HPDE6-E6E7 (cell line): Measurements from ENCODE around the gene PHYHD1.

ENCODE experiments used
- DNase-seq: peaks from one replicate; pipeline ENCODE4 v3.0.0; 2011; ENCODE audit warnings: missing footprints; ENCODE audit errors: extremely low spot score

PHYHD1 gene

DNA sequence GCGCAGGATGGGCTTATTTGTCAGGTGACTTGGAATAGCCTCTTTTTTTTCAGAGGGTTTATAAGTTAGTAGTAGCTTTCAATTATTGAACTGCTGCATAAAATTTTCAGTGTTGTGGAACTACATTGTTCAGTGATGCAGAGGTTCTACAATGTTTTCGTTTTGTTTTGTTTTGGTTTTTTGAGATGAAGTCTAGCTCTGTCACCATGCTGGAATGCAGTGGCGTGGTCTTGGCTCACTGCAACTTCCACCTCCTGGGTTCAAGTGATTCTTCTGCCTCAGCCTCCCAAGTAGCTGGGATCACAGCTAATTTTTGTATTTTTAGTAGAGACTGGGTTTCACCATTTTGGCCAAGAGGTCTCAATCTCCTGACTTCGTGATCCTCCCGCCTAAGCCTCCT lies 48.7 kb downstream of the PHYHD1 start:
- no peak for DNase-seq

DNA sequence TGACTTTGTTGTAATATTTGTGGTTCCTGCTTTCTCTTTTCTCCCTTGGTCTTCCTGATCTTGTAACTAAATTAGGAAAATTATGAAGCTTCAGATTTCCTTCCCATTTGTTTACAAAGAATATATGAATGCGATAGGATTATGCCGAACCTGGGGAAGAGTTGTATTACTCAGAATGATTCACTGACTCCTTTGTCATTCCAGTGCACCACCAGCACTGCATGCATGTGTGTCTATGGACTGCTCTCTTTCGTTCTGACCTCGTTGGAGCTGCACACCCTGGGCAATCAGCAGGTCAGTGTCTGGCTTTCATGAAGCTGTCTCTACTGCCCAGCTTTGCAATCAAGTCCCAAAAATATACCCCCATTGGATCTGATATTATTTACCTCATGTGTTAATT lies 52.2 kb downstream of the PHYHD1 start:
- peak; percentile 83 for DNase-seq

DNA sequence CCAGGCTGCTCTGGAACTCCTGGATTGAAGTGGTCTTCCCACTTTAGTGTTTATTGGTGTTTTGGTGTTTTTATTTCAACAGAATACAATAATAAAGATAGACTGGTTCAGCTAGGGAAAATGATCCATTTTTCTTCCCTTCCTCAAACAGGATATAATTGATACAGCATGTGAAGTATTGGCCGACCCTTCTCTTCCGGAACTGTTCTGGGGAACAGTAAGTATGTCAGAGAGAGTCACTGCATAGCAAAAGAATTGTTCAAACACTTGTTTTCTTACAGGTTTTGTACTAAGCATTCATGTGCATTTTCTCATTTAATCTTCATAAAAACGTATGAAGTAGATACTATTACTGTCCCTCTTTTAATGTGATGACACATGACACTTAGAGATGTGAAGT lies 58.3 kb downstream of the PHYHD1 start:
- no peak for DNase-seq

DNA sequence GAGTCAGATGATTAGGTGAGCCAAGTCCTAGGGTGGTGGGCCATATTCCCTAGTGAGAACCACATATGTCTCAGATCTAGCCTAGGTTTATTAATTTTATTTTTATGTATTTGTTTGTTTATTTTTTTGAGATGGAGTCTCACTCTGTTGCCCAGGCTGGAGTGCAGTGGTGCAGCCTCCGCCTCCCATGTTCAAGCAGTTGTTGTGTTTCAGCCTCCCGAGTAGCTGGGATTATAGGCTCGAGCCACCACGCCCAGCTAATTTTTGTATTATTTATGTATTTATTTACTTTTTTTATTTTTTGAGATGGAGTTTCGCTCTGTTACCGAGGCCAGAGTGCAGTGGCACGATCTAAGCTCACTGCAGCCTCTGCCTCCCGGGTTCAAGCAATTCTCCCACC lies 62.8 kb downstream of the PHYHD1 start:
- no peak for DNase-seq

DNA sequence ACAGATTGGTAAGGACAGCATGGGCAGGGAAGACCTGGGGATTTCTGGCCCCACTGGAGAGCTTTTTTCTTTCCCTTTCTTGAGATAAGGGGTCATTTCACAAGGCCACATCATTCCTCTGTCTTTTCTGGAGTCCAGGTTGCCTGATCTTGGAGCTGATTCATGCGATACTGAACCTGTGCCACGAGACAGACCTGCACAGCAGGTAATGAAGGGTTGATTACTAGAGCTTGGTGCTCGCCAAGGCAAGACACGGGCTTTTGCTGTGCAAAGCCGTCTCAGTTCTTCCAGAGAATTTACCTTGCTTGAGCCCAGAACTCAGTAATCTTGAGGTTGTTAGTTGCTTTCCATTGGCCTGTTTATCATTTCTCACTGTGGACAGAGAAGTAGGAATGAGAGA lies 65.9 kb downstream of the PHYHD1 start:
- no peak for DNase-seq

DNA sequence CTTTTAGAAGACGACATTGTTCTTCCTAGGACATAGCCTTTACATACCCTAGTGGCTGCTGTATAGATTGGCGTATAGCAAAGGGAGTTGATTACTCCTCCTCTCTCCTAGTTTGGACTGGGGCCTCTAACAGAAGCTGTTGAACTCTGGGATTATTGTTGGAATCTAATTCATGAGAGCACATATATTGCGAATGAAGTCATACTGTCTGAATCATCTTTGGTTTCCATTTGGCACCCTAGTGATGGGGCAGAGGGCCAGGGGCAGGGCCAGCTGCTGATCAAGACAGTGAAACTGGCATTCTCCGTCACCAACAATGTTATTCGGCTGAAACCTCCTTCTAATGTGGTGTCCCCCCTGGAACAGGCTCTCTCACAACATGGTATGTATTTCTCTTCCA lies 67.0 kb downstream of the PHYHD1 start:
- no peak for DNase-seq
